ENCODE measurements around the gene HBB. TPM values are rescaled to one million over a fixed set of nuclear protein-coding genes. Genes with fewer than 3 reads are reported as not detected.

HBB gene
- total RNA-seq, 4 donors from 2014 or later = 1.1 to 2.0 TPM; not detected in 2

DNA sequence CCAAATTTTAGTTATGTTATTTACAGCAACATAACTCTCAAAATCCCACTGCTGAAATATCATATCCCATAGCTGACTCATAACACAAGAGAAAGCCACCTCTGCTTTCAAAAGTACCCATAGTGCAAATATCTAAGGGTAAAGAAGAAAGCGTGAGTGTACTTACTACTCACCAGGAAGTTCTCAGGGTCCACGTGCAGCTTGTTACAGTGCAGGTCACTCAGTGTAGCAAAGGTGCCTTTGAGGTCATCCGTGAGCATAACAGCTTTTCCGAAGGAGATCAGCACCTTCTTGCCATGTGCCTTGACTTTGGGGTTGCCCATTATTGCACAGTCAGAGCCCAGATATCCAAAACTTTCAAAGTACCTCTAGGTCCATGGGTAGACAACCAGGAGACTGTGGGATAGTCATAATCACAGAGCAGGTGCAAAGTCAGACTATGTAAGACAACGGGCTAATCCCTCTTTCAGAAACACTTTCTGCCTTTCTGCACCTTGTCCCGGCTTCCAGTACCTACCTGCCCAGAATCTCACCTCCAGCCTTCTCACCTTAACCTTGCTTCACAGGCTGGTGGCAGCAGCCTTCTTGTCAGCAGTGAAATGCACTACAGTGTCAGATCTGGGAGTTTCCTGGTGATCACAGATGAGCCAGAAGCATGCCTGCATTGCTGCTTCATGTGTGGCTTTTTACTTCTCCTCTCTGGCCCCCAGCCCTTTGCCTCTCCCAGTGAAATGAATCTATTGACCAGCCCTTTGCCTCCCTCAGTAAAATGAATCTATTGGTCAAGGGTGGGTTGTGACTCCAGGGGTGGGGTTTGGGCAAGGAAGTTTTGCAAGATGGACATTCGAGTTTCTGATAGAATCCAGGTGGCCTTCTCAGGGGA, 16.3 kb upstream of the HBB start:
- intact Hi-C loops (cut with DNase I; ENCODE audit: low total_unique reads) = no loop called here
- in situ Hi-C loops (cut with MboI; ENCODE audit: low pct_ligation_motif_present in 1 of 4, low pct_unique_long_range_greater_than_20kb in 1 of 4, low sequenced_read_pairs in 3 of 4) = no loop called here
- Histone ChIP-seq H3K36me3 (no peaks in the 10 kb centered on the region), H3K4me3 (no peak overlapping the region), H3K4me1 (no peaks in the 10 kb centered on the region), H3K27ac (no peak overlapping the region), H3K9me3 (no peaks in the 10 kb centered on the region), H3K27me3 (no peaks in the 10 kb centered on the region)
- no peak for TF ChIP-seq EP300 (IDR thresholded peaks at IDR 0.05; ENCODE audit: low read depth)
- TF ChIP-seq, protein P1, sequence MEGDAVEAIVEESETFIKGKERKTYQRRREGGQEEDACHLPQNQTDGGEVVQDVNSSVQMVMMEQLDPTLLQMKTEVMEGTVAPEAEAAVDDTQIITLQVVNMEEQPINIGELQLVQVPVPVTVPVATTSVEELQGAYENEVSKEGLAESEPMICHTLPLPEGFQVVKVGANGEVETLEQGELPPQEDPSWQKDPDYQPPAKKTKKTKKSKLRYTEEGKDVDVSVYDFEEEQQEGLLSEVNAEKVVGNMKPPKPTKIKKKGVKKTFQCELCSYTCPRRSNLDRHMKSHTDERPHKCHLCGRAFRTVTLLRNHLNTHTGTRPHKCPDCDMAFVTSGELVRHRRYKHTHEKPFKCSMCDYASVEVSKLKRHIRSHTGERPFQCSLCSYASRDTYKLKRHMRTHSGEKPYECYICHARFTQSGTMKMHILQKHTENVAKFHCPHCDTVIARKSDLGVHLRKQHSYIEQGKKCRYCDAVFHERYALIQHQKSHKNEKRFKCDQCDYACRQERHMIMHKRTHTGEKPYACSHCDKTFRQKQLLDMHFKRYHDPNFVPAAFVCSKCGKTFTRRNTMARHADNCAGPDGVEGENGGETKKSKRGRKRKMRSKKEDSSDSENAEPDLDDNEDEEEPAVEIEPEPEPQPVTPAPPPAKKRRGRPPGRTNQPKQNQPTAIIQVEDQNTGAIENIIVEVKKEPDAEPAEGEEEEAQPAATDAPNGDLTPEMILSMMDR (IDR thresholded peaks at IDR 0.05) = no peak
- no peak for TF ChIP-seq POLR2AphosphoS5 (IDR thresholded peaks at IDR 0.05)
- TF ChIP-seq POLR2A (IDR thresholded peaks at IDR 0.05) = no peak
- DNase-seq = no peak
- WGBS, 2 donors (ENCODE audit: low coverage in 1 of 2) = 63 to 67% methylated on average over 2 to 7 of the region's 7 CpGs

GRCh38 chr11:5242208-5242607, 15.3 kb upstream of the HBB start:
- WGBS, 2 donors (ENCODE audit: low coverage in 1 of 2) = 53 to 62% methylated on average over 2 of the region's 2 CpGs
- Histone ChIP-seq H3K4me3 (no peak overlapping the region), H3K9me3 (no peaks in the 10 kb centered on the region), H3K27ac (no peak overlapping the region), H3K27me3 (no peaks in the 10 kb centered on the region), H3K4me1 (no peaks in the 10 kb centered on the region), H3K36me3 (no peaks in the 10 kb centered on the region)
- in situ Hi-C loops (cut with MboI; ENCODE audit: low pct_ligation_motif_present in 1 of 4, low pct_unique_long_range_greater_than_20kb in 1 of 4, low sequenced_read_pairs in 3 of 4) (no loop called here), intact Hi-C loops (cut with DNase I; ENCODE audit: low total_unique reads) (no loop called here)
- TF ChIP-seq POLR2AphosphoS5 (IDR thresholded peaks at IDR 0.05) = no peak
- TF ChIP-seq, protein P1 (IDR thresholded peaks at IDR 0.05) = no peak
- TF ChIP-seq POLR2A (IDR thresholded peaks at IDR 0.05) = no peak
- no peak for TF ChIP-seq EP300 (IDR thresholded peaks at IDR 0.05; ENCODE audit: low read depth)
- DNase-seq = no peak

GRCh38 chr11:5241458-5241857, 14.6 kb upstream of the HBB start:
- in situ Hi-C loops (cut with MboI; ENCODE audit: low pct_ligation_motif_present in 1 of 4, low pct_unique_long_range_greater_than_20kb in 1 of 4, low sequenced_read_pairs in 3 of 4) (no loop called here), intact Hi-C loops (cut with DNase I; ENCODE audit: low total_unique reads) (no loop called here)
- no peaks in the 10 kb centered on the region for H3K4me1 ChIP-seq
- no peak overlapping the region for H3K27ac ChIP-seq
- H3K36me3 ChIP-seq = no peaks in the 10 kb centered on the region
- DNase-seq = no peak
- no peaks in the 10 kb centered on the region for H3K27me3 ChIP-seq
- WGBS, 2 donors (ENCODE audit: low coverage in 1 of 2) = 63 to 67% methylated on average over 3 of the region's 3 CpGs
- H3K4me3 ChIP-seq = no peak overlapping the region
- H3K9me3 ChIP-seq = no peaks in the 10 kb centered on the region
- TF ChIP-seq, protein P1 (IDR thresholded peaks at IDR 0.05) = no peak
- TF ChIP-seq POLR2A (IDR thresholded peaks at IDR 0.05) (no peak), EP300 (IDR thresholded peaks at IDR 0.05; ENCODE audit: low read depth) (no peak), POLR2AphosphoS5 (IDR thresholded peaks at IDR 0.05) (no peak)

DNA sequence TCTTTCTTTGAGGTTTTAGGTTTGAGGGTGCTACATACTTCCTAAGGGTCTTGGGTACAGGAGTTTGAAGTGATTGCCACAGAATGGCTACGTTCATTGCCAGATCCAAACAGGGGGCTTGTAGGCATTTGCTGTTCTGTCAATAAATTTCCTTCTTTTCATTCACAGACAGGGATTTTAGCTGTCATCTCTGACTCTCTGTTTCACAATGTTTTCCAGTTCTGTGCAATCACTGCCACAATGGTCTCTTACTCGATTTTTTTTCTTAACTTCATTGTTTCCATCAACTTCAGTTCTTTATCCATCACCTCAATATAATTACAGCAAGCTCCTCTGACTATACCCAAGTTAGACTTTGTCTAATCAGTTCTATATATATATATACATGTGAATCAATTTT, 13.6 kb upstream of the HBB start:
- Histone ChIP-seq H3K27me3 (no peaks in the 10 kb centered on the region), H3K4me3 (no peak overlapping the region), H3K36me3 (no peaks in the 10 kb centered on the region), H3K4me1 (no peaks in the 10 kb centered on the region), H3K27ac (no peak overlapping the region), H3K9me3 (no peaks in the 10 kb centered on the region)
- in situ Hi-C loops (cut with MboI; ENCODE audit: low pct_ligation_motif_present in 1 of 4, low pct_unique_long_range_greater_than_20kb in 1 of 4, low sequenced_read_pairs in 3 of 4) (no loop called here), intact Hi-C loops (cut with DNase I; ENCODE audit: low total_unique reads) (no loop called here)
- DNase-seq = no peak
- TF ChIP-seq, protein P1 (IDR thresholded peaks at IDR 0.05) = no peak
- 65 to 68% methylated on average over 2 of the region's 2 CpGs for WGBS, 2 donors (ENCODE audit: low coverage in 1 of 2)

All from transverse colon (tissue), 4 donors.